Fibroblast of lung (primary cell): ENCODE data around the gene ADAMTS9. TPM values are rescaled to one million over a fixed set of nuclear protein-coding genes. Genes with fewer than 3 reads are reported as not detected.

Experiments
- DNase-seq, 2 donors: peaks; one replicate each; pipeline versions ENCODE4 v3.0.0 to v3.0.0-alpha.2; 2010; ENCODE audit warnings: low read depth in 2 of 2
- H2AFZ ChIP-seq: 2 replicates; pipeline ENCODE4 v1.5.1; 2012; ENCODE audit warnings: low read length, control low read depth, inconsistent platforms
- H3K27ac ChIP-seq: 2 replicates; pipeline ENCODE4 v1.5.1; 2011; ENCODE audit warnings: low read length, control low read depth; ENCODE audit not compliant: insufficient read depth
- H3K27me3 ChIP-seq: 2 replicates; pipeline ENCODE4 v1.5.1; 2011; ENCODE audit warnings: mild to moderate bottlenecking, low read length; ENCODE audit not compliant: control insufficient read depth, insufficient read depth
- H3K36me3 ChIP-seq: 2 replicates; pipeline ENCODE4 v1.5.1; 2011; ENCODE audit warnings: low read length; ENCODE audit not compliant: control insufficient read depth, insufficient read depth
- H3K4me1 ChIP-seq: 2 replicates; pipeline ENCODE4 v1.5.1; 2011; ENCODE audit warnings: low read length; ENCODE audit not compliant: control insufficient read depth, insufficient read depth; ENCODE audit errors: extremely low read depth
- H3K4me2 ChIP-seq: 2 replicates; pipeline ENCODE4 v1.5.1; 2011; ENCODE audit warnings: low read length, control low read depth; ENCODE audit not compliant: insufficient read depth; ENCODE audit errors: extremely low read depth
- H3K4me3 ChIP-seq, 4 experiments: fragments of 200-600 bp in 1 of 4; sonication (generic) in 1 of 4; replicated peaks in 1 of 4; 2 replicates each; pipeline ENCODE4 v1.5.1; 2011 to 2016; ENCODE audit warnings: low read length in 4 of 4, low read depth in 3 of 4, mild to moderate bottlenecking in 3 of 4, control low read depth in 2 of 4, inconsistent platforms in 1 of 4, mixed read lengths in 1 of 4; ENCODE audit not compliant: insufficient read depth in 1 of 4; ENCODE audit errors: control extremely low read depth in 1 of 4
- H3K79me2 ChIP-seq: 2 replicates; pipeline ENCODE4 v1.5.1; 2012; ENCODE audit warnings: mild to moderate bottlenecking, low read length, inconsistent platforms; ENCODE audit not compliant: control insufficient read depth, insufficient read depth
- H3K9ac ChIP-seq: 2 replicates; pipeline ENCODE4 v1.5.1; 2011; ENCODE audit warnings: mild to moderate bottlenecking, low read length, control low read depth; ENCODE audit not compliant: insufficient read depth
- H3K9me3 ChIP-seq: 2 replicates; pipeline ENCODE4 v1.5.1; 2012; ENCODE audit warnings: low read depth, low read length; ENCODE audit not compliant: control insufficient read depth, insufficient read depth
- H4K20me1 ChIP-seq: 2 replicates; pipeline ENCODE4 v1.5.1; 2011; ENCODE audit warnings: low read length; ENCODE audit not compliant: control insufficient read depth, insufficient read depth; ENCODE audit errors: extremely low read depth
- EZH2 ChIP-seq: IDR thresholded peaks from 2 replicates; pipeline ENCODE4 v1.5.1; 2012; ENCODE audit warnings: low read length, control low read depth, mild to moderate bottlenecking; ENCODE audit errors: missing control alignments
- polyA plus RNA-seq, 2 donors: library from polyadenylated mRNA; depleted of rRNA in 1 of 2; stranded (reverse) in 1 of 2; unstranded in 1 of 2; fragments of >200 nt; gene quantifications; 2 replicates each; pipeline ENCODE4 v1.2.1, GENCODE V29; 2011 to 2012; ENCODE audit warnings: missing spikeins in 1 of 2
- total RNA-seq: library from RNA; depleted of rRNA; stranded (reverse); fragments of >200 nt; gene quantifications from 2 replicates; pipeline ENCODE4 v1.2.1, GENCODE V29; 2014
- TF ChIP-seq, protein P1 (sequence below), 2 donors: IDR thresholded peaks in 1 of 2; conservative IDR thresholded peaks in 1 of 2; 1 replicate in 1 of 2; 2 replicates in 1 of 2; pipeline ENCODE4 v1.5.1; 2011 to 2012; ENCODE audit warnings: low read length in 2 of 2, control low read depth in 1 of 2, inconsistent platforms in 1 of 2, low read depth in 1 of 2, mild to moderate bottlenecking in 1 of 2

The ADAMTS9 gene
- total and polyA plus RNA-seq, 2 donors (not counting 1 experiment from before 2014, with no cell fraction given) = 0.82 to 1.8 TPM

DNA sequence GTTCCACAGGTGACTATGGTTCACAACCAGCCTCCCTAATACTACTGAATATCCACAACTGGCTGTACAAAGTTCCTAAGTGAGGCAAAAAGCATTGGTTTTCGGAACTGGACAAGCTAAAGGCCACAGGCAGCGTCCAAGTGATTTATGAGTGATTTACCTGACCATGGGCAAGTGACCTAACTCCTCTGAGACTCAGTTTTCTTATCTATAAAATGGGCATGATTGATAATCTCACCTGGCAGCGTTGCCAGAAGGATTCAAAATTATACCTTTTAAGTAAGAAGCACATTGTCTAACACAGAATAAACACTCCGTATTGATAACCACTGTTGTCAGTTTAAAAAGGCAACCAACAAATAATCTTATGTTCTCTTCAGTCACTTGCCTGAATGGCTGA lies 29.8 kb downstream of the ADAMTS9 start:
- no peak overlapping the region for H3K4me3 ChIP-seq
- no peaks in the 10 kb centered on the region for H3K9me3 ChIP-seq
- H3K36me3 ChIP-seq = no peaks in the 10 kb centered on the region
- H3K4me2 ChIP-seq = no peak overlapping the region
- DNase-seq = no peak
- H3K9ac ChIP-seq = no peak overlapping the region
- TF ChIP-seq, protein P1, sequence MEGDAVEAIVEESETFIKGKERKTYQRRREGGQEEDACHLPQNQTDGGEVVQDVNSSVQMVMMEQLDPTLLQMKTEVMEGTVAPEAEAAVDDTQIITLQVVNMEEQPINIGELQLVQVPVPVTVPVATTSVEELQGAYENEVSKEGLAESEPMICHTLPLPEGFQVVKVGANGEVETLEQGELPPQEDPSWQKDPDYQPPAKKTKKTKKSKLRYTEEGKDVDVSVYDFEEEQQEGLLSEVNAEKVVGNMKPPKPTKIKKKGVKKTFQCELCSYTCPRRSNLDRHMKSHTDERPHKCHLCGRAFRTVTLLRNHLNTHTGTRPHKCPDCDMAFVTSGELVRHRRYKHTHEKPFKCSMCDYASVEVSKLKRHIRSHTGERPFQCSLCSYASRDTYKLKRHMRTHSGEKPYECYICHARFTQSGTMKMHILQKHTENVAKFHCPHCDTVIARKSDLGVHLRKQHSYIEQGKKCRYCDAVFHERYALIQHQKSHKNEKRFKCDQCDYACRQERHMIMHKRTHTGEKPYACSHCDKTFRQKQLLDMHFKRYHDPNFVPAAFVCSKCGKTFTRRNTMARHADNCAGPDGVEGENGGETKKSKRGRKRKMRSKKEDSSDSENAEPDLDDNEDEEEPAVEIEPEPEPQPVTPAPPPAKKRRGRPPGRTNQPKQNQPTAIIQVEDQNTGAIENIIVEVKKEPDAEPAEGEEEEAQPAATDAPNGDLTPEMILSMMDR (conservative IDR thresholded peaks at IDR 0.05 in 1 of 2, IDR thresholded peaks at IDR 0.05 in 1 of 2; ENCODE audit: low read depth in 1 of 2, low read length in 2 of 2) = no peak
- TF ChIP-seq EZH2 = no peak
- H3K27me3 ChIP-seq = no peaks in the 10 kb centered on the region
- H4K20me1 ChIP-seq = no peaks in the 10 kb centered on the region
- no peaks in the 10 kb centered on the region for H3K79me2 ChIP-seq
- no peak overlapping the region for H2AFZ ChIP-seq
- no peak overlapping the region for H3K27ac ChIP-seq
- H3K4me1 ChIP-seq = no peaks in the 10 kb centered on the region

DNA sequence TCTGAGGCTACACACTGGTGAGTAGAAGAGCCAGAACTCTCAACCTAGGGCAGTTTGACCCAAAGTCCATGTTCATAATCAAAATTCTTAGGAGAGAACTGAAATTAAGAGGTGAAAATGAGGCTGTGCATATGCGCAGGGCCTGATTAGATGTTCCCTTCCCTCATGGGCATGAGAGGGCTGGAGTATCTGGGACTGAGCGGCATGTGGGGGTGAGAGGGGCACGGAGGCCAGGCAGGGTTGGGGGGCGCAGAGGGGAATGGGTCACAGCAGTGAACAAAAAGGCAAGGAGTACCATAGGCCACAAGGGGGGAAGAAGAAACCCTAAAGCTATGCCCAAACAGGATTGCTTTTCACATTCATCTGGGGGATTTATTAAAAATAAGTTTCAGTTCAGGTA lies 31.3 kb downstream of the ADAMTS9 start:
- no peaks in the 10 kb centered on the region for H3K27me3 ChIP-seq
- DNase-seq = no peak
- H3K79me2 ChIP-seq = no peaks in the 10 kb centered on the region
- no peak overlapping the region for H3K9ac ChIP-seq
- H3K4me1 ChIP-seq = no peaks in the 10 kb centered on the region
- H4K20me1 ChIP-seq = no peaks in the 10 kb centered on the region
- H3K4me2 ChIP-seq = no peak overlapping the region
- no peak overlapping the region for H2AFZ ChIP-seq
- no peaks in the 10 kb centered on the region for H3K36me3 ChIP-seq
- H3K27ac ChIP-seq = no peak overlapping the region
- H3K9me3 ChIP-seq = no peaks in the 10 kb centered on the region
- TF ChIP-seq, protein P1 (conservative IDR thresholded peaks at IDR 0.05 in 1 of 2, IDR thresholded peaks at IDR 0.05 in 1 of 2; ENCODE audit: low read depth in 1 of 2, low read length in 2 of 2) = no peak
- no peak for TF ChIP-seq EZH2
- H3K4me3 ChIP-seq = no peak overlapping the region

DNA sequence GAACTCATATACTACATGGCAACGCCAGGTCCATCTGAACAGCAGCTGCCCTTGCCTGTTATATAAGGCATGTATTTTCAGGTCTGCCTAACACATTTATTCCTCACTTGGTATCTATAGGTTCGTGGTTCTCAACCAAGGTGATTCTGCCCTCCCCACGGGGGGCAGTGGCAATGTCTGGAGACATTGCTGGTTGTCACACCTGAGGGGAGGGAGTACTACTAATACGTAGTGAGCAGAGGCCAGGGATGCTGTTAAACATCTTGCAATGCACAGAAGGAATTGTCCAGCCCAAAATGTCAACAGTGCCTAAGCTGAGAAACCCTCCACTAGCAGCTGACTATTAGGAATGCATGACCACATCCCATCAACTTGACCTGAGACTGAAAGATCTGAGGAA lies 32.6 kb downstream of the ADAMTS9 start:
- TF ChIP-seq, protein P1 (conservative IDR thresholded peaks at IDR 0.05 in 1 of 2, IDR thresholded peaks at IDR 0.05 in 1 of 2; ENCODE audit: low read depth in 1 of 2, low read length in 2 of 2) = no peak
- no peak for TF ChIP-seq EZH2
- Histone ChIP-seq H4K20me1 (no peaks in the 10 kb centered on the region), H3K4me1 (no peaks in the 10 kb centered on the region), H3K4me3 (no peak overlapping the region), H2AFZ (no peak overlapping the region), H3K9ac (no peak overlapping the region), H3K27me3 (no peaks in the 10 kb centered on the region), H3K27ac (no peak overlapping the region), H3K36me3 (no peaks in the 10 kb centered on the region), H3K79me2 (no peaks in the 10 kb centered on the region), H3K4me2 (no peak overlapping the region), H3K9me3 (no peaks in the 10 kb centered on the region)
- DNase-seq = no peak
